Kidney epithelial cell (primary cell): ENCODE results near the gene PPM1N. TPM values are rescaled to one million over a fixed set of nuclear protein-coding genes. Genes with fewer than 3 reads are reported as not detected.

Experiments used
- DNase-seq: peaks from one replicate; pipeline ENCODE4 v3.0.0-alpha.2; 2010; ENCODE audit warnings: low read depth
- H3K27me3 ChIP-seq: 2 replicates; pipeline ENCODE4 v1.6.0; 2011; ENCODE audit warnings: low read length; ENCODE audit not compliant: control insufficient read depth, insufficient read depth
- H3K36me3 ChIP-seq: 2 replicates; pipeline ENCODE4 v1.5.1; 2011; ENCODE audit warnings: low read length; ENCODE audit not compliant: control insufficient read depth, insufficient read depth
- H3K4me3 ChIP-seq: 2 replicates; pipeline ENCODE4 v1.5.1; 2011; ENCODE audit warnings: low read depth, mild to moderate bottlenecking, control low read depth, low read length
- CTCF ChIP-seq: IDR thresholded peaks from 2 replicates; pipeline ENCODE4 v1.5.1; 2011; ENCODE audit warnings: mild to moderate bottlenecking, moderate library complexity, low read length, control low read depth, inconsistent platforms; ENCODE audit not compliant: insufficient read depth, poor library complexity, severe bottlenecking
- total RNA-seq: library from RNA; depleted of rRNA; stranded (reverse); fragments of >200 nt; gene quantifications from 2 replicates; pipeline ENCODE4 v1.2.3, GENCODE V29; 2015

Gene PPM1N
- total RNA-seq, 1 donor from 2014 or later = not detected

GRCh38 chr19:45455707-45456499 lies 42.3 kb upstream of the PPM1N start:
- peak; percentile 98 for DNase-seq
- H3K4me3 ChIP-seq = no peak overlapping the region

GRCh38 chr19:45456500-45456815 lies 41.8 kb upstream of the PPM1N start:
- no peak for DNase-seq
- H3K36me3 ChIP-seq = no peaks in the 10 kb centered on the region
- H3K27me3 ChIP-seq = no peaks in the 10 kb centered on the region
- TF ChIP-seq CTCF = no peak
- no peak overlapping the region for H3K4me3 ChIP-seq

More at GRCh38 chr19:45455707-45456499, 42.3 kb upstream of the PPM1N start:
- H3K36me3 ChIP-seq = no peaks in the 10 kb centered on the region
- H3K27me3 ChIP-seq = no peaks in the 10 kb centered on the region
- no peak for TF ChIP-seq CTCF

- no peak overlapping the region for H3K4me3 ChIP-seq
- DNase-seq = no peak
- H3K36me3 ChIP-seq = no peaks in the 10 kb centered on the region
- TF ChIP-seq CTCF = no peak
- H3K27me3 ChIP-seq = no peaks in the 10 kb centered on the region
These were observed 40.5 kb upstream of the PPM1N start for GRCh38 chr19:45457776-45458175.

- no peaks in the 10 kb centered on the region for H3K36me3 ChIP-seq
- H3K4me3 ChIP-seq = no peak overlapping the region
- DNase-seq = no peak
- no peak for TF ChIP-seq CTCF
- no peaks in the 10 kb centered on the region for H3K27me3 ChIP-seq
These were observed 37.4 kb upstream of the PPM1N start for GRCh38 chr19:45460807-45461347.

GRCh38 chr19:45462174-45462573 lies 36.1 kb upstream of the PPM1N start:
- DNase-seq = no peak
- no peak for TF ChIP-seq CTCF
- H3K36me3 ChIP-seq = no peaks in the 10 kb centered on the region
- no peaks in the 10 kb centered on the region for H3K27me3 ChIP-seq
- H3K4me3 ChIP-seq = no peak overlapping the region

- H3K36me3 ChIP-seq = no peaks in the 10 kb centered on the region
- no peak for DNase-seq
- H3K4me3 ChIP-seq = no peak overlapping the region
- no peaks in the 10 kb centered on the region for H3K27me3 ChIP-seq
- no peak for TF ChIP-seq CTCF
These were observed 35.0 kb upstream of the PPM1N start for GRCh38 chr19:45463241-45463640.
